ENCODE measurements around the gene PON2. TPM values are rescaled to one million over a fixed set of nuclear protein-coding genes. Genes with fewer than 3 reads are reported as not detected.

The PON2 gene
- total and polyA plus RNA-seq, 5 donors = 47.6 to 69.0 (median 59.9) TPM

- no peaks in the 10 kb centered on the region for H3K9me3 ChIP-seq (ENCODE audit: control insufficient read depth, low read length)
- H3K27ac ChIP-seq (ENCODE audit: low read length) = no peak overlapping the region
- ATAC-seq (no peak), DNase-seq (no peak)
- H3K4me3 ChIP-seq (ENCODE audit: low read length) = no peak overlapping the region
- peaks cover 1% of the 10 kb centered on the region for H3K4me1 ChIP-seq (ENCODE audit: control insufficient read depth, insufficient read depth, low read length)
- intact Hi-C loops (cut with DNase I) = no loop called here
- WGBS = 86% methylated on average over 7 of the region's 7 CpGs
- no peaks in the 10 kb centered on the region for H3K27me3 ChIP-seq (ENCODE audit: control insufficient read depth, insufficient read depth)
Observed at GRCh38 chr7:95427166-95427565, 7.7 kb downstream of the PON2 start.

GRCh38 chr7:95425694-95426093 is 9.1 kb downstream of the PON2 start:
- no peaks in the 10 kb centered on the region for H3K9me3 ChIP-seq (ENCODE audit: control insufficient read depth, low read length)
- 89% methylated on average over 2 of the region's 2 CpGs for WGBS
- ATAC-seq = no peak
- no peak for DNase-seq
- intact Hi-C loops (cut with DNase I) = no loop called here
- no peaks in the 10 kb centered on the region for H3K27me3 ChIP-seq (ENCODE audit: control insufficient read depth, insufficient read depth)
- H3K27ac ChIP-seq (ENCODE audit: low read length) = no peak overlapping the region
- H3K4me3 ChIP-seq (ENCODE audit: low read length) = no peak overlapping the region
- peaks cover 1% of the 10 kb centered on the region for H3K4me1 ChIP-seq (ENCODE audit: control insufficient read depth, insufficient read depth, low read length)

GRCh38 chr7:95424716-95425115 is 10.1 kb downstream of the PON2 start:
- intact Hi-C loops (cut with DNase I) = no loop called here
- Histone ChIP-seq H3K27ac (ENCODE audit: low read length) (no peak overlapping the region), H3K4me3 (ENCODE audit: low read length) (no peak overlapping the region), H3K4me1 (ENCODE audit: control insufficient read depth, insufficient read depth, low read length) (peaks cover 1% of the 10 kb centered on the region), H3K9me3 (ENCODE audit: control insufficient read depth, low read length) (no peaks in the 10 kb centered on the region), H3K27me3 (ENCODE audit: control insufficient read depth, insufficient read depth) (no peaks in the 10 kb centered on the region)
- WGBS = 45% methylated on average over 1 of the region's 1 CpG
- ATAC-seq (no peak), DNase-seq (no peak)

- peaks cover 3% of the 10 kb centered on the region for H3K4me1 ChIP-seq (ENCODE audit: control insufficient read depth, insufficient read depth, low read length)
- no peak overlapping the region for H3K4me3 ChIP-seq (ENCODE audit: low read length)
- ATAC-seq (no peak), DNase-seq (no peak)
- no peak overlapping the region for H3K27ac ChIP-seq (ENCODE audit: low read length)
- no peaks in the 10 kb centered on the region for H3K9me3 ChIP-seq (ENCODE audit: control insufficient read depth, low read length)
- H3K27me3 ChIP-seq (ENCODE audit: control insufficient read depth, insufficient read depth) = no peaks in the 10 kb centered on the region
- intact Hi-C loops (cut with DNase I) = no loop called here
Observed at GRCh38 chr7:95421847-95422444, 12.9 kb downstream of the PON2 start.

GRCh38 chr7:95421000-95421846 is 13.6 kb downstream of the PON2 start:
- H3K4me1 ChIP-seq (ENCODE audit: control insufficient read depth, insufficient read depth, low read length) = peaks cover 3% of the 10 kb centered on the region
- no peaks in the 10 kb centered on the region for H3K9me3 ChIP-seq (ENCODE audit: control insufficient read depth, low read length)
- H3K4me3 ChIP-seq (ENCODE audit: low read length) = no peak overlapping the region
- ATAC-seq (peak; percentile 51 to 64), DNase-seq (no peak)
- no peak overlapping the region for H3K27ac ChIP-seq (ENCODE audit: low read length)
- H3K27me3 ChIP-seq (ENCODE audit: control insufficient read depth, insufficient read depth) = no peaks in the 10 kb centered on the region
- 59% methylated on average over 2 of the region's 2 CpGs for WGBS
- intact Hi-C loops (cut with DNase I) = no loop called here

- Histone ChIP-seq H3K4me3 (ENCODE audit: low read length) (no peak overlapping the region), H3K27me3 (ENCODE audit: control insufficient read depth, insufficient read depth) (no peaks in the 10 kb centered on the region), H3K4me1 (ENCODE audit: control insufficient read depth, insufficient read depth, low read length) (no peaks in the 10 kb centered on the region), H3K27ac (ENCODE audit: low read length) (no peak overlapping the region), H3K9me3 (ENCODE audit: control insufficient read depth, low read length) (no peaks in the 10 kb centered on the region)
- WGBS = 85% methylated on average over 4 of the region's 4 CpGs
- intact Hi-C loops (cut with DNase I) = no loop called here
- ATAC-seq (no peak), DNase-seq (no peak)
Observed at GRCh38 chr7:95412075-95412474, 22.8 kb downstream of the PON2 start.

GRCh38 chr7:95411666-95412065 is 23.2 kb downstream of the PON2 start:
- intact Hi-C loops (cut with DNase I) = no loop called here
- Histone ChIP-seq H3K4me3 (ENCODE audit: low read length) (no peak overlapping the region), H3K27me3 (ENCODE audit: control insufficient read depth, insufficient read depth) (no peaks in the 10 kb centered on the region), H3K27ac (ENCODE audit: low read length) (no peak overlapping the region), H3K4me1 (ENCODE audit: control insufficient read depth, insufficient read depth, low read length) (no peaks in the 10 kb centered on the region), H3K9me3 (ENCODE audit: control insufficient read depth, low read length) (no peaks in the 10 kb centered on the region)
- no peak for DNase-seq
- no peak for ATAC-seq
- WGBS = 87% methylated on average over 4 of the region's 4 CpGs

- intact Hi-C loops (cut with DNase I) = no loop called here
- Histone ChIP-seq H3K4me3 (ENCODE audit: low read length) (no peak overlapping the region), H3K27me3 (ENCODE audit: control insufficient read depth, insufficient read depth) (no peaks in the 10 kb centered on the region), H3K9me3 (ENCODE audit: control insufficient read depth, low read length) (no peaks in the 10 kb centered on the region), H3K27ac (ENCODE audit: low read length) (no peak overlapping the region), H3K4me1 (ENCODE audit: control insufficient read depth, insufficient read depth, low read length) (no peaks in the 10 kb centered on the region)
- ATAC-seq (no peak), DNase-seq (no peak)
- 96% methylated on average over 3 of the region's 3 CpGs for WGBS
Observed at GRCh38 chr7:95411036-95411435, 23.8 kb downstream of the PON2 start.

- DNase-seq (no peak), ATAC-seq (no peak)
- Histone ChIP-seq H3K4me1 (ENCODE audit: control insufficient read depth, insufficient read depth, low read length) (no peaks in the 10 kb centered on the region), H3K9me3 (ENCODE audit: control insufficient read depth, low read length) (no peaks in the 10 kb centered on the region), H3K27me3 (ENCODE audit: control insufficient read depth, insufficient read depth) (no peaks in the 10 kb centered on the region), H3K27ac (ENCODE audit: low read length) (no peak overlapping the region), H3K4me3 (ENCODE audit: low read length) (no peak overlapping the region)
- intact Hi-C loops (cut with DNase I) = no loop called here
- WGBS = 51% methylated on average over 2 of the region's 2 CpGs
Observed at GRCh38 chr7:95407751-95408150, 27.1 kb downstream of the PON2 start.

GRCh38 chr7:95405800-95406199 is 29.0 kb downstream of the PON2 start:
- H3K27me3 ChIP-seq (ENCODE audit: control insufficient read depth, insufficient read depth) = no peaks in the 10 kb centered on the region
- intact Hi-C loops (cut with DNase I) = no loop called here
- ATAC-seq (no peak), DNase-seq (no peak)
- H3K27ac ChIP-seq (ENCODE audit: low read length) = no peak overlapping the region
- no peak overlapping the region for H3K4me3 ChIP-seq (ENCODE audit: low read length)
- 97% methylated on average over 6 of the region's 6 CpGs for WGBS
- H3K9me3 ChIP-seq (ENCODE audit: control insufficient read depth, low read length) = no peaks in the 10 kb centered on the region
- H3K4me1 ChIP-seq (ENCODE audit: control insufficient read depth, insufficient read depth, low read length) = no peaks in the 10 kb centered on the region

- H3K9me3 ChIP-seq (ENCODE audit: control insufficient read depth, low read length) = no peaks in the 10 kb centered on the region
- ATAC-seq (no peak), DNase-seq (no peak)
- intact Hi-C loops (cut with DNase I) = no loop called here
- no peaks in the 10 kb centered on the region for H3K4me1 ChIP-seq (ENCODE audit: control insufficient read depth, insufficient read depth, low read length)
- H3K27me3 ChIP-seq (ENCODE audit: control insufficient read depth, insufficient read depth) = no peaks in the 10 kb centered on the region
- no peak overlapping the region for H3K27ac ChIP-seq (ENCODE audit: low read length)
- H3K4me3 ChIP-seq (ENCODE audit: low read length) = no peak overlapping the region
- WGBS = 94% methylated on average over 3 of the region's 3 CpGs
Observed at GRCh38 chr7:95405208-95405607, 29.6 kb downstream of the PON2 start.
